Non-pigmented ciliary epithelial cell (primary cell): ENCODE measurements around the gene NR2F6.

Experiments used
- DNase-seq: peaks from one replicate; pipeline ENCODE4 v3.0.0-alpha.2; 2010; ENCODE audit warnings: low read depth

The NR2F6 gene

GRCh38 chr19:17263712-17264640, 18.3 kb upstream of the NR2F6 start:
- DNase-seq, result no peak

- DNase-seq, result no peak
Measured at GRCh38 chr19:17262557-17262956, 16.8 kb upstream of the NR2F6 start.

GRCh38 chr19:17260842-17261325, 15.2 kb upstream of the NR2F6 start:
- no peak for DNase-seq

- no peak for DNase-seq
Measured at GRCh38 chr19:17259934-17260333, 14.2 kb upstream of the NR2F6 start.

GRCh38 chr19:17259118-17259780, 13.5 kb upstream of the NR2F6 start:
- DNase-seq, result no peak

- no peak for DNase-seq
Measured at GRCh38 chr19:17256130-17256529, 10.4 kb upstream of the NR2F6 start.

- no peak for DNase-seq
Measured at GRCh38 chr19:17255150-17255621, 9.5 kb upstream of the NR2F6 start.

- DNase-seq, result no peak
Measured at GRCh38 chr19:17254636-17255035, 8.9 kb upstream of the NR2F6 start.

- DNase-seq, result no peak
Measured at GRCh38 chr19:17249887-17250548, 4.3 kb upstream of the NR2F6 start.

- no peak for DNase-seq
Measured at GRCh38 chr19:17248011-17248776, 2.5 kb upstream of the NR2F6 start.

- DNase-seq, result no peak
Measured at GRCh38 chr19:17246681-17247425, 1.1 kb upstream of the NR2F6 start.

GRCh38 chr19:17244618-17245534, 843 bp downstream of the NR2F6 start:
- DNase-seq, result no peak

- DNase-seq, result no peak
Measured at GRCh38 chr19:17243830-17244617, 1.7 kb downstream of the NR2F6 start.

GRCh38 chr19:17243211-17243829, 2.4 kb downstream of the NR2F6 start:
- DNase-seq, result no peak

GRCh38 chr19:17242431-17243208, 3.1 kb downstream of the NR2F6 start:
- DNase-seq, result no peak

GRCh38 chr19:17240826-17241399, 4.8 kb downstream of the NR2F6 start:
- DNase-seq, result no peak

- no peak for DNase-seq
Measured at GRCh38 chr19:17240062-17240752, 5.5 kb downstream of the NR2F6 start.
